Right lobe of liver (tissue), 6 donors: ENCODE data around the gene INPP4A. TPM values are rescaled to one million over a fixed set of nuclear protein-coding genes. Genes with fewer than 3 reads are reported as not detected.

Source experiments
- ATAC-seq, 4 donors: fragments of 200-7000 bp; cut with Tn5 transposase; one replicate each; pipeline ENCODE4 v1.9.1; 2020; ENCODE audit warnings: mild to moderate bottlenecking in 4 of 4, moderate library complexity in 4 of 4
- DNase-seq, 3 donors: peaks; one replicate each; pipeline ENCODE4 v3.0.0-alpha.2; 2020
- H3K27ac ChIP-seq, 3 donors: fragments of 200-600 bp; one replicate each; pipeline ENCODE4 v1.8.0; 2022
- H3K27me3 ChIP-seq, 2 donors: fragments of 200-600 bp; one replicate each; pipeline ENCODE4 v1.8.0; 2022
- H3K36me3 ChIP-seq, 4 donors: fragments of 200-600 bp; sonication (generic) in 1 of 4; one replicate each; pipeline versions ENCODE4 v1.5.1 to v1.8.0; 2017 to 2022; ENCODE audit warnings: control low read depth in 1 of 4
- H3K4me1 ChIP-seq, 4 donors: fragments of 200-600 bp; sonication (generic) in 1 of 4; one replicate each; pipeline versions ENCODE4 v1.5.1 to v1.8.0; 2017 to 2022; ENCODE audit warnings: control low read depth in 1 of 4
- H3K4me3 ChIP-seq, 3 donors: fragments of 200-600 bp; one replicate each; pipeline ENCODE4 v1.8.0; 2022
- H3K9me3 ChIP-seq, 4 donors: fragments of 200-600 bp; sonication (generic) in 1 of 4; one replicate each; pipeline versions ENCODE4 v1.5.1 to v1.8.0; 2017 to 2022; ENCODE audit warnings: control low read depth in 1 of 4
- POLR2A ChIP-seq: fragments of 450-650 bp; IDR thresholded peaks from one replicate; pipeline ENCODE4 v1.6.1; 2017; ENCODE audit warnings: antibody characterized with exemption, mild to moderate bottlenecking
- WGBS: methylation state at CpG from one replicate; pipeline ENCODE4 v1.1.6; 2018; ENCODE audit warnings: low coverage, low lambda C conversion rate; ENCODE audit not compliant: insufficient coverage; ENCODE audit errors: missing lambda C conversion rate; 5-methylcytosine and 5-hydroxymethylcytosine counted together
- intact Hi-C, 2 donors: fragments of 100-400 bp; cut with DNase I; formaldehyde crosslinking; loops; one replicate each; pipeline versions ENCODE4 v1.11.2 to v1.14.1; 2022
- total RNA-seq, 6 experiments: library from RNA; depleted of rRNA in 2 of 6; stranded (reverse); fragments of >200 nt in 2 of 6; fragmentation: NEBNext Ultra II Directional in 3 of 6; extraction: Animal tissue kit (Norgen Biotek cat#: 25700) in 3 of 6; gene quantifications; one replicate each; pipeline versions ENCODE4 v1.1.0 to v1.2.4, GENCODE V29; 2016 to 2023
- TF ChIP-seq, protein P1 (sequence below), 4 donors: fragments of 200-600 bp in 3 of 4; fragments of 450-650 bp in 1 of 4; IDR thresholded peaks; one replicate each; pipeline versions ENCODE4 v1.5.1 to v1.8.0; 2016 to 2022; ENCODE audit warnings: antibody characterized with exemption in 4 of 4, mild to moderate bottlenecking in 2 of 4
- donor health status: DM: no; HTN: yes; CAD: no.
- donor health status: DM: no; HTN: no; CAD: no.
- donor health status: DM: no; HTN: no; CAD: no.
- donor health status: DM: no; HTN: yes; CAD: no.
- donor health status: DM: no; HTN: yes; CAD: no.

INPP4A gene
- total RNA-seq, 6 experiments from 2014 or later, result 6.5 to 10.4 (median 8.0) TPM

DNA sequence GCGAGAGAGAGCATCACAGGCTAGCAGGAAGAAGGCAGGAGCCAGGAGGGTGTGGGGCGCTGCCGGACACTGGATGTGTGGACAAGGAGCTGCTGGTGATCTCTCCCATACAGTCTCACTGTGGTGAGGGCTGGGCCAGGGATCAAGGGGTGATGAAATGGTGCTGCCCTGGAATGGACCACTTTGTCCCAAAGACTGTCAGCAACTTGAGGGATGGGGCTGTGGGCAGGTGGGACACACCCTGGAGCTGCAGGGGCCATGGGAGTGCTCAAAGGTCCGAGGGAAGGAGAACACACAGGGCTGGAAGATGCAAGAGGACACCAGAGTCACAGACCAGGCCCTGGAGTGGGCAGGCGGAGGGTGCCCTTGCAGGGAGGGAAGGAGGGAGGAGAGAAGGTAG is 125.7 kb downstream of the INPP4A start:
- H3K4me1 ChIP-seq, result no peaks in the 10 kb centered on the region
- no peak for TF ChIP-seq POLR2A
- TF ChIP-seq, protein P1, sequence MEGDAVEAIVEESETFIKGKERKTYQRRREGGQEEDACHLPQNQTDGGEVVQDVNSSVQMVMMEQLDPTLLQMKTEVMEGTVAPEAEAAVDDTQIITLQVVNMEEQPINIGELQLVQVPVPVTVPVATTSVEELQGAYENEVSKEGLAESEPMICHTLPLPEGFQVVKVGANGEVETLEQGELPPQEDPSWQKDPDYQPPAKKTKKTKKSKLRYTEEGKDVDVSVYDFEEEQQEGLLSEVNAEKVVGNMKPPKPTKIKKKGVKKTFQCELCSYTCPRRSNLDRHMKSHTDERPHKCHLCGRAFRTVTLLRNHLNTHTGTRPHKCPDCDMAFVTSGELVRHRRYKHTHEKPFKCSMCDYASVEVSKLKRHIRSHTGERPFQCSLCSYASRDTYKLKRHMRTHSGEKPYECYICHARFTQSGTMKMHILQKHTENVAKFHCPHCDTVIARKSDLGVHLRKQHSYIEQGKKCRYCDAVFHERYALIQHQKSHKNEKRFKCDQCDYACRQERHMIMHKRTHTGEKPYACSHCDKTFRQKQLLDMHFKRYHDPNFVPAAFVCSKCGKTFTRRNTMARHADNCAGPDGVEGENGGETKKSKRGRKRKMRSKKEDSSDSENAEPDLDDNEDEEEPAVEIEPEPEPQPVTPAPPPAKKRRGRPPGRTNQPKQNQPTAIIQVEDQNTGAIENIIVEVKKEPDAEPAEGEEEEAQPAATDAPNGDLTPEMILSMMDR (IDR thresholded peaks at IDR 0.05), result no peak
- no peaks in the 10 kb centered on the region for H3K27me3 ChIP-seq
- DNase-seq (no peak), ATAC-seq (no peak)
- no peak overlapping the region for H3K27ac ChIP-seq
- H3K9me3 ChIP-seq, result no peaks in the 10 kb centered on the region
- WGBS, result 92% methylated on average over 2 of the region's 5 CpGs
- no peak overlapping the region for H3K4me3 ChIP-seq
- intact Hi-C loops, result no loop called here
- H3K36me3 ChIP-seq, result peaks cover 0 to 25% (median under 1%) of the 10 kb centered on the region in 4 donors

DNA sequence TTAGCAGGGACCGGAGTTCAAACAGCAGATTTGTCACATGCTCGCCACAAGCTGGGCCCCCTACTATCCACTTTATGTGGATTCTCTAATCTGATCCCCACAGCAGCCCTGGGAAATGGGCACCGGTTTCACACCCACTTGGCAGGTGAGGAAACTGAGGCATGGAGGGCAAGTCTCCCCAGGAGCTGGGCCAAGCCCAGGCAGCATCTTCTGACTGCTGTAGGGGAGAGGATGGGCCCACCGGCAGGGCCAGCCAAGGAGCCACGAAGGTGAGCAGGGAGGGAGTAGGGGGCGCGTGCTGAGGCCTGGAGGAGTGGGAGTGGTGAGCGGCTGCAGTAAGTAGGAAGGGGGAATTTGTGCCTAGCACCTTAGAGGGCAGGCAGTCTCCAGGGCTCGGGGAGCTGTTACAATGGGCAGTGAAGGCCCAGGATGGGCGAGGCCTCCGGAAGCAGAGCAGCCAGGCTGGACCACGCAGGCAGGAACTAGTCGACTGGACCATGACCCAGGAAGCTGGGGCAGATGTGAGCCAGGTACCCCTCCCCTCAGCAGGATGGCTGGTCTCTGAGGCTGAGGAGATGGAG is 126.6 kb downstream of the INPP4A start:
- 60% methylated on average over 1 of the region's 13 CpGs for WGBS
- no peak for ATAC-seq
- no peak overlapping the region for H3K27ac ChIP-seq
- no peaks in the 10 kb centered on the region for H3K9me3 ChIP-seq
- TF ChIP-seq, protein P1 (IDR thresholded peaks at IDR 0.05), result no peak
- no peak for TF ChIP-seq POLR2A
- no peaks in the 10 kb centered on the region for H3K4me1 ChIP-seq
- H3K36me3 ChIP-seq, result peaks cover 0 to 22% (median 0%) of the 10 kb centered on the region in 4 donors
- no peak overlapping the region for H3K4me3 ChIP-seq
- DNase-seq, result peak in 1 of 3 donors; percentile 26
- no peaks in the 10 kb centered on the region for H3K27me3 ChIP-seq
- intact Hi-C loops, result no loop called here

GRCh38 chr2:98571796-98572195 is 127.1 kb downstream of the INPP4A start:
- intact Hi-C loops, result no loop called here
- WGBS, result 100% methylated on average over 1 of the region's 9 CpGs
- TF ChIP-seq, protein P1 (IDR thresholded peaks at IDR 0.05), result no peak
- no peak for TF ChIP-seq POLR2A
- DNase-seq (peak in 1 of 3 donors; percentile 29), ATAC-seq (no peak)
- no peaks in the 10 kb centered on the region for H3K4me1 ChIP-seq
- H3K27ac ChIP-seq, result no peak overlapping the region
- peaks cover 0 to 22% (median 0%) of the 10 kb centered on the region in 4 donors for H3K36me3 ChIP-seq
- H3K9me3 ChIP-seq, result no peaks in the 10 kb centered on the region
- no peak overlapping the region for H3K4me3 ChIP-seq
- H3K27me3 ChIP-seq, result no peaks in the 10 kb centered on the region

DNA sequence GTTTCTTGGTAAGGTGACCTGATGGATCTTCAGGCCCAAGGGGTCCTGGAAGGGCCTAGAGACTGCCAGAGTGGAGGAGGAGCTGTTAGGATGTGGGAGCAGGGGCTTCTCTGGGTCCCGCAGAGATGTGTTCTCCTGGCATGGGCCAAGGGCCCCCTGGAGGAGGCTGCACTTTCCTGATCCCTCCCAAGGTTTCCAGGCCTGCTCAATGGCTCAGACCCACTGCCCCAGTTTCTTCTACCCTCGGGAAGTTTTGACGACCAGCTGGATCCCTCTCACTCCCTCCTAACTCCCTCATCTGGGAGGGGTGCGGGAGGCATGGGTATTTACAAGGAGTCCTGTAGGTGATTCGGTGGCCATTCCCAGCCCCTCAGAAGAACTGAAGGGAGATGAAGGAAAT is 127.6 kb downstream of the INPP4A start:
- ATAC-seq (no peak), DNase-seq (no peak)
- H3K36me3 ChIP-seq, result peaks cover 0 to 22% (median 0%) of the 10 kb centered on the region in 4 donors

More for the DNA sequence above, 127.6 kb downstream of the INPP4A start:
- intact Hi-C loops, result no loop called here
- no peaks in the 10 kb centered on the region for H3K27me3 ChIP-seq
- H3K4me1 ChIP-seq, result no peaks in the 10 kb centered on the region
- no peak overlapping the region for H3K27ac ChIP-seq
- H3K4me3 ChIP-seq, result no peak overlapping the region
- WGBS, result 60% methylated on average over 2 of the region's 5 CpGs
- no peak for TF ChIP-seq POLR2A
- TF ChIP-seq, protein P1 (IDR thresholded peaks at IDR 0.05), result no peak
- no peaks in the 10 kb centered on the region for H3K9me3 ChIP-seq
